Liver (tissue), 9 donors: ENCODE data around the gene NKRF. TPM values are rescaled to one million over a fixed set of nuclear protein-coding genes. Genes with fewer than 3 reads are reported as not detected.

Experiments used
- DNase-seq: peaks from one replicate; pipeline ENCODE4 v3.0.0-alpha.2; 2017; ENCODE audit warnings: low spot score
- H3K27ac ChIP-seq, 2 donors: one replicate each; pipeline ENCODE4 v1.7.0; 2013; ENCODE audit warnings: inconsistent platforms in 2 of 2, low read length in 2 of 2, control low read depth in 1 of 2, low read depth in 1 of 2, mild to moderate bottlenecking in 1 of 2
- H3K27me3 ChIP-seq, 4 donors: one replicate each; pipeline versions ENCODE4 v1.6.1 to v1.7.0; 2013; ENCODE audit warnings: low read length in 3 of 4, inconsistent platforms in 1 of 4, mild to moderate bottlenecking in 1 of 4, moderate library complexity in 1 of 4; ENCODE audit not compliant: control insufficient read depth in 4 of 4, insufficient read depth in 4 of 4
- H3K36me3 ChIP-seq, 4 donors: one replicate each; pipeline versions ENCODE4 v1.6.1 to v1.7.0; 2013; ENCODE audit warnings: low read length in 3 of 4, mild to moderate bottlenecking in 3 of 4, low read depth in 1 of 4, moderate library complexity in 1 of 4; ENCODE audit not compliant: control insufficient read depth in 4 of 4, insufficient read depth in 3 of 4
- H3K4me1 ChIP-seq, 4 donors: one replicate each; pipeline versions ENCODE4 v1.6.1 to v1.7.0; 2013; ENCODE audit warnings: low read length in 3 of 4, mild to moderate bottlenecking in 3 of 4, moderate library complexity in 1 of 4; ENCODE audit not compliant: control insufficient read depth in 4 of 4, insufficient read depth in 4 of 4
- H3K4me3 ChIP-seq, 3 donors: one replicate each; pipeline versions ENCODE4 v1.6.1 to v1.7.0; 2013; ENCODE audit warnings: low read length in 3 of 3, control low read depth in 1 of 3, low read depth in 1 of 3, mild to moderate bottlenecking in 1 of 3
- H3K9ac ChIP-seq, 2 donors: one replicate each; pipeline ENCODE4 v1.7.0; 2013; ENCODE audit warnings: low read length in 2 of 2, mild to moderate bottlenecking in 2 of 2, moderate library complexity in 2 of 2, control low read depth in 1 of 2, low read depth in 1 of 2
- H3K9me3 ChIP-seq, 4 donors: one replicate each; pipeline versions ENCODE4 v1.6.1 to v1.7.0; 2013; ENCODE audit warnings: low read length in 3 of 4; ENCODE audit not compliant: control insufficient read depth in 4 of 4
- ATF3 ChIP-seq: IDR thresholded peaks from 2 replicates; pipeline ENCODE4 v1.6.1; 2016; ENCODE audit warnings: antibody characterized with exemption
- CTCF ChIP-seq: fragments of 150-350 bp; IDR thresholded peaks from 2 replicates; pipeline ENCODE4 v1.5.1; 2017; ENCODE audit warnings: improper control_type of control experiment, low read depth, low read length; ENCODE audit not compliant: missing input control
- EGR1 ChIP-seq, 2 donors: IDR thresholded peaks; 2 replicates each; pipeline ENCODE4 v1.6.1; 2016 to 2018; ENCODE audit warnings: antibody characterized with exemption in 2 of 2, low read depth in 2 of 2
- FOXA1 ChIP-seq: IDR thresholded peaks from 2 replicates; pipeline ENCODE4 v1.6.1; 2016; ENCODE audit warnings: antibody characterized with exemption
- FOXA2 ChIP-seq: IDR thresholded peaks from 2 replicates; pipeline ENCODE4 v1.6.1; 2016; ENCODE audit warnings: antibody characterized with exemption
- GABPA ChIP-seq, 2 donors: IDR thresholded peaks in 1 of 2; conservative IDR thresholded peaks in 1 of 2; 2 replicates each; pipeline ENCODE4 v1.6.1; 2016; ENCODE audit warnings: antibody characterized with exemption in 2 of 2, mild to moderate bottlenecking in 1 of 2, moderate library complexity in 1 of 2
- HNF4A ChIP-seq, 2 donors: conservative IDR thresholded peaks; 2 replicates each; pipeline ENCODE4 v1.6.1; 2016; ENCODE audit warnings: antibody characterized with exemption in 2 of 2, mild to moderate bottlenecking in 2 of 2
- HNF4G ChIP-seq: IDR thresholded peaks from 2 replicates; pipeline ENCODE4 v1.6.1; 2016; ENCODE audit warnings: antibody characterized with exemption
- JUND ChIP-seq, 2 donors: IDR thresholded peaks; 2 replicates each; pipeline ENCODE4 v1.6.1; 2016; ENCODE audit warnings: antibody characterized with exemption in 2 of 2
- MAX ChIP-seq: IDR thresholded peaks from 2 replicates; pipeline ENCODE4 v1.6.1; 2016; ENCODE audit warnings: antibody characterized with exemption
- NR2F2 ChIP-seq: IDR thresholded peaks from 2 replicates; pipeline ENCODE4 v1.6.1; 2016; ENCODE audit warnings: antibody characterized with exemption
- RAD21 ChIP-seq, 2 donors: IDR thresholded peaks; 2 replicates each; pipeline ENCODE4 v1.6.1; 2016; ENCODE audit warnings: antibody characterized with exemption in 2 of 2, mild to moderate bottlenecking in 2 of 2
- REST ChIP-seq: IDR thresholded peaks from 2 replicates; pipeline ENCODE4 v1.6.1; 2016; ENCODE audit warnings: antibody characterized with exemption, mild to moderate bottlenecking
- SP1 ChIP-seq: IDR thresholded peaks from 2 replicates; pipeline ENCODE4 v1.6.1; 2018; ENCODE audit warnings: antibody characterized with exemption, mild to moderate bottlenecking
- TAF1 ChIP-seq: conservative IDR thresholded peaks from 2 replicates; pipeline ENCODE4 v1.6.1; 2016; ENCODE audit warnings: antibody characterized with exemption, mild to moderate bottlenecking
- YY1 ChIP-seq: IDR thresholded peaks from 2 replicates; pipeline ENCODE4 v1.6.1; 2016; ENCODE audit warnings: antibody characterized with exemption, mild to moderate bottlenecking
- ZBTB33 ChIP-seq: IDR thresholded peaks from 2 replicates; pipeline ENCODE4 v1.6.1; 2016; ENCODE audit warnings: antibody characterized with exemption
- WGBS: extraction: QIAGEN DNeasy Blood & Tissue Kit; methylation state at CpG from one replicate; pipeline ENCODE4 v1.1.7; 2013; 5-methylcytosine and 5-hydroxymethylcytosine counted together
- polyA plus RNA-seq, 2 donors: library from polyadenylated mRNA; stranded (reverse) in 1 of 2; unstranded in 1 of 2; fragments of 200-250 nt in 1 of 2; fragments of >200 nt in 1 of 2; fragmentation: Nextera tagmentation in 1 of 2; extraction: Ambion mirVana in 1 of 2; gene quantifications; one replicate each; pipeline versions ENCODE4 v1.2.1 to v1.2.3, GENCODE V29; 2013 to 2015
- total RNA-seq, 2 donors: library from RNA; depleted of rRNA; stranded (reverse); fragments of >200 nt; gene quantifications; one replicate each; pipeline ENCODE4 v1.2.3, GENCODE V29; 2014
- donor health status: healthy.
- donor health status: healthy.
- donor health status: healthy.
- donor health status: healthy.
- donor health status: healthy.

NKRF gene
- total and polyA plus RNA-seq, 4 donors: 1.3 to 3.4 (median 3.0) TPM

GRCh38 chrX:119570351-119570835, 35.8 kb downstream of the NKRF start:
- DNase-seq: no peak
- no peaks in the 10 kb centered on the region for H3K27me3 ChIP-seq
- H3K9me3 ChIP-seq: no peaks in the 10 kb centered on the region
- H3K27ac ChIP-seq: no peak overlapping the region
- H3K4me3 ChIP-seq: no peak overlapping the region
- 93% methylated on average over 6 of the region's 6 CpGs for WGBS
- TF ChIP-seq TAF1 (no peak), ZBTB33 (no peak), MAX (no peak), SP1 (no peak), EGR1 (IDR thresholded peaks at IDR 0.05; ENCODE audit: low read depth in 2 of 2) (no peak), CTCF (no peak), NR2F2 (no peak), HNF4A (conservative IDR thresholded peaks at IDR 0.05) (no peak), GABPA (IDR thresholded peaks at IDR 0.05 in 1 of 2, conservative IDR thresholded peaks at IDR 0.05 in 1 of 2) (no peak), HNF4G (no peak), RAD21 (IDR thresholded peaks at IDR 0.05) (no peak), FOXA2 (no peak), FOXA1 (no peak), YY1 (no peak), REST (no peak), ATF3 (no peak), JUND (IDR thresholded peaks at IDR 0.05) (no peak)
- H3K4me1 ChIP-seq: peaks cover 2 to 10% (median 6%) of the 10 kb centered on the region in 4 donors
- H3K9ac ChIP-seq: no peak overlapping the region
- no peaks in the 10 kb centered on the region for H3K36me3 ChIP-seq
